H1 (cell line): ENCODE results near the gene RERE. TPM values are rescaled to one million over a fixed set of nuclear protein-coding genes. Genes with fewer than 3 reads are reported as not detected.

Experiments
- CEBPB ChIP-seq: IDR thresholded peaks from 2 replicates; pipeline ENCODE4 v1.6.1; 2012; ENCODE audit warnings: low read depth, low read length
- CREB1 ChIP-seq: IDR thresholded peaks from 2 replicates; pipeline ENCODE4 v1.6.1; 2012; ENCODE audit warnings: inconsistent platforms
- POU5F1 ChIP-seq: IDR thresholded peaks from 2 replicates; pipeline ENCODE4 v1.6.1; 2011; ENCODE audit warnings: low read depth, mild to moderate bottlenecking, low read length, moderate library complexity
- SRF ChIP-seq: IDR thresholded peaks from 2 replicates; pipeline ENCODE4 v1.6.1; 2011; ENCODE audit warnings: mild to moderate bottlenecking, low read depth, low read length, moderate library complexity
- TAF1 ChIP-seq: IDR thresholded peaks from 2 replicates; pipeline ENCODE4 v1.6.1; 2011; ENCODE audit warnings: mild to moderate bottlenecking, low read depth, low read length
- polyA plus RNA-seq, 7 experiments: library from polyadenylated mRNA; depleted of rRNA in 3 of 7; stranded (reverse) in 5 of 7; unstranded in 2 of 7; fragments of >200 nt in 5 of 7; fragments of 200-250 nt in 2 of 7; gene quantifications; 1 replicate in 5 of 7; 2 replicates in 1 of 7; 4 replicates in 1 of 7; pipeline versions ENCODE4 v1.2.1 to v1.2.3, GENCODE V29; 2011 to 2013; ENCODE audit warnings: missing spikeins in 2 of 7, mixed read lengths in 2 of 7
- total RNA-seq: library from RNA; stranded (reverse); fragmentation: NEBNext Ultra II Directional; extraction: Animal tissue kit (Norgen Biotek cat#: 25700); gene quantifications from 2 replicates; pipeline ENCODE4 v1.2.1, GENCODE V29; 2021

RERE gene
- total and polyA plus RNA-seq, 2 of the 8 experiments (the other 6 are each of a cell fraction or from before 2014, with no cell fraction given), result 15.3 to 142 TPM

- TF ChIP-seq CREB1, result no peak
- TF ChIP-seq CEBPB, result no peak
- no peak for TF ChIP-seq SRF
- TF ChIP-seq TAF1, result no peak
- TF ChIP-seq POU5F1, result no peak
These were observed 80.5 kb downstream of the RERE start (continued) for GRCh38 chr1:8736927-8737326.
